ENCODE measurements around the gene ADAMTS18.

Gene ADAMTS18

GRCh38 chr16:77409311-77409710 is 25.5 kb downstream of the ADAMTS18 start:
- no peaks in the 10 kb centered on the region for H3K36me3 ChIP-seq (ENCODE audit: control insufficient read depth in 2 of 2, insufficient read depth in 1 of 2, low read length in 2 of 2)
- no peaks in the 10 kb centered on the region; the same call in 1 of the 2 replicates for H3K9me3 ChIP-seq (ENCODE audit: control insufficient read depth, insufficient read depth, low read depth, low read length)
- ChIA-PET POLR2A (no interaction called here), CTCF (interaction anchor here (0.9 kb wide), 1 partner anchor 173 kb away, joined by 4 read pairs; no protein-coding TSS in a partner anchor)
- no peak overlapping the region for H3K4me3 ChIP-seq (ENCODE audit: low read depth, low read length)
- peaks cover 17% of the 10 kb centered on the region for H3K4me1 ChIP-seq (ENCODE audit: control insufficient read depth, insufficient read depth, low read length)
- peak overlapping the region; percentile 58 for H3K27ac ChIP-seq (ENCODE audit: extremely low read depth, low read depth, low read length)
- TF ChIP-seq ZSCAN5A (tag by site-specific recombination; IDR thresholded peaks at IDR 0.05) (no peak), YY1 (tag by site-specific recombination; IDR thresholded peaks at IDR 0.05) (no peak), AEBP2 (tag by site-specific recombination; IDR thresholded peaks at IDR 0.05; ENCODE audit: borderline replicate concordance) (no peak), ZNF629 (tag by site-specific recombination; IDR thresholded peaks at IDR 0.05) (peak; percentile 93), ZNF211 (tag by site-specific recombination; IDR thresholded peaks at IDR 0.05; ENCODE audit: low read depth) (no peak), SP7 (tag by site-specific recombination; IDR thresholded peaks at IDR 0.05) (peak; percentile 96), ZBTB11 (tag by site-specific recombination; conservative IDR thresholded peaks at IDR 0.05; ENCODE audit: low read depth) (no peak), ZNF433 (tag by site-specific recombination; IDR thresholded peaks at IDR 0.05; ENCODE audit: low read depth) (no peak), BCL11B (tag by site-specific recombination; IDR thresholded peaks at IDR 0.05; ENCODE audit: low read depth) (no peak), ZNF560 (tag by site-specific recombination; IDR thresholded peaks at IDR 0.05; ENCODE audit: borderline replicate concordance) (no peak), KLF1 (tag by site-specific recombination; IDR thresholded peaks at IDR 0.05) (no peak), ZNF776 (tag by site-specific recombination; IDR thresholded peaks at IDR 0.05; ENCODE audit: borderline replicate concordance) (0 out of 2 replicates have a peak, but pooled peaks have one; percentile 15), ZBTB20 (tag by site-specific recombination; IDR thresholded peaks at IDR 0.05) (peak; percentile 42; the same call in 1 of the 2 replicates), ZNF133 (tag by site-specific recombination; IDR thresholded peaks at IDR 0.05) (no peak), ZNF37A (tag by site-specific recombination; IDR thresholded peaks at IDR 0.05) (no peak), ZNF155 (tag by site-specific recombination; IDR thresholded peaks at IDR 0.05) (no peak), WT1 (tag by site-specific recombination; IDR thresholded peaks at IDR 0.05) (peak; percentile 95), ZNF76 (tag by site-specific recombination; IDR thresholded peaks at IDR 0.05; ENCODE audit: borderline replicate concordance, low read depth) (no peak), ZNF548 (tag by site-specific recombination; IDR thresholded peaks at IDR 0.05) (no peak), SCRT1 (tag by site-specific recombination; IDR thresholded peaks at IDR 0.05; ENCODE audit: borderline replicate concordance) (peak; percentile 86), SP3 (tag by site-specific recombination; IDR thresholded peaks at IDR 0.05) (no peak), HIC1 (tag by site-specific recombination; IDR thresholded peaks at IDR 0.05) (peak; percentile 82), ZNF660 (tag by site-specific recombination; IDR thresholded peaks at IDR 0.05) (0 out of 2 replicates have a peak, but pooled peaks have one; percentile 27), SALL2 (tag by site-specific recombination; IDR thresholded peaks at IDR 0.05; ENCODE audit: borderline replicate concordance) (no peak), ZSCAN23 (tag by site-specific recombination; IDR thresholded peaks at IDR 0.05) (peak; percentile 76), PRDM6 (tag by site-specific recombination; IDR thresholded peaks at IDR 0.05) (peak; percentile 99), ZBTB26 (tag by site-specific recombination; optimal IDR thresholded peaks at IDR 0.05) (no peak), ZNF785 (tag by site-specific recombination; IDR thresholded peaks at IDR 0.05) (no peak)

Measured in HEK293 (cell line).